Iris pigment epithelial cell (primary cell): ENCODE measurements around the gene CCP110.
"Not testable (repeated sequence)": the region's sequence is repeated elsewhere in the genome, so short reads cannot be mapped to it uniquely, and the experiment has no call there.

Experiments used
- DNase-seq: peaks from one replicate; pipeline ENCODE4 v3.0.0-alpha.2; 2011; ENCODE audit warnings: low read depth

CCP110 gene

DNA sequence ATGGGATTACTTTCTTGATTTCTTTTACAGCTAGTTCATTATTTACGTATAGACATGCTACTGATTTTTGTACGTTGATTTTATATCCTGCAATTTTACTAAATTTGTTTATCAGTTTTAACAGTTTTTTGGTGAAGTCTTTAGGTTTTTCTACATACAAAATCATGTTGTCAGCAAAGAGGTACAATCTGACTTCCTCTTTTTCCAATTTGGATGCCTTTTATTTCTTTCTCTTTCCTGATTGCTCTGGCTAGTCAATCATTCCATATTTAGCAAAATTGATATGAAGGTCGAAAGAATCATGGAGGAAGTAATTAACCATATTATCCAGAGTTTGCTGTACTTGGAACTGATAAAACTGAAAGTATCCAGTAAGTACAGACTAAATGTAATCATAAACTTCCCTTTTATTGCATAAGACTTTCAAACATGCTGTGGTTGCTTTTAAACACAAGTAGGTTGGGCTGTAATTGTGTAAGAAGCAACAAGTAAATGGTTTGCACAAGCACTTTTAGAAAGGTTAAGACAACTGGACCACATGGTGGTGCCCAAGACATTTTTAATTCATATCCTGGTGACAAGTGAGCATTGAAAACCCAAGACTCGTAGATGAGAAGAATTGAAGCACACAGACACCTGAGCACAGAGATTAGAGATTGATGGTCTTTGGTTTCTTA lies 10.2 kb upstream of the CCP110 start:
- DNase-seq = peak; percentile 71

DNA sequence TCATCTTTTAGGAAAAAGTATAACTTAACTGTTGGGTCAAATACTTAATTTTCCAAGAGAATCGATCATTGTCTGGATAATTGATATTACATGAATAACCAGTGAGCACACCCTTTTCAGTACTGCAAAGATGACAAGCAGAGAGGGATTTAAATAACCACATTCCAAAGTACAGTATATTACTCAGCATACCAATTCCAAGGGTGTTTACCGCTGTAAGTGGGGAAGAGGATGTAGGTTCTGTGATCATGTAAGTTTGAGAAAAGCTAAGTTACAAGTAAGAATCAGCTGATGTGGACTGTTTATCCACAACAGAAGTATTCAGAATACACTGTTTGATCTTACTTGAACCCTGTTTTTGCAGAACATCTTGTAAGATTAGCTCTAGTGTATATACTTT lies 8.0 kb upstream of the CCP110 start:
- DNase-seq = peak; percentile 72

DNA sequence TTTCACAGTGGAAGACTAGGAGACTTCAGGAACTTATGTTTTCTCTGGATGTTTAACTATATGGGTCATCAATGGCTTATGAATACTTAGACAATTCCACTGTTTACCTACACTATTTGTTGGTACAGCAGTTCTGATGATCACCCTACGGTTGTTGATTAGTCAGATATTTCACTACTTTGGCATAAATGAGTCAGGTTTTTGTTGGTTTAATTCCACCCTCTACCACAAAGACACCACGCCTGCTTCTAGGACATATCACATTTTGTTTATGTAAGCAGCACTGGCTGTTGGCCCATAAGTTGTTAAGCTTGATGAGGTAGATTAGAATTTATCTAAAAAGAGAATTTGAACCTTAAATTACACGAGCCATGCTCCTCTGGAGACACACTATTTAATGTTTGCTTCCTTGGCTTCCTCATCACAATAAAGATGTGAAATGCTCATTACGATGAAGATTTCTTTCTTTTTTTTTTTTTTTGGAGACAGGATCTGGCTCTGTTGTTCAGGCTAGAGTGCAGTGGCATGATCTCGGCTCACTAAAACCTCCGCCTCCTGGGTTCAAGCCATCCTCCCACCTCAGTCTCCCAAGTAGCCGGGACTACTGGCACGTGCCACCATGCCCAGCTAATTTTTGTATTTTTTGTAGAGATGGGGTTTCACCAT lies 6.2 kb upstream of the CCP110 start:
- DNase-seq = peak; percentile 85

DNA sequence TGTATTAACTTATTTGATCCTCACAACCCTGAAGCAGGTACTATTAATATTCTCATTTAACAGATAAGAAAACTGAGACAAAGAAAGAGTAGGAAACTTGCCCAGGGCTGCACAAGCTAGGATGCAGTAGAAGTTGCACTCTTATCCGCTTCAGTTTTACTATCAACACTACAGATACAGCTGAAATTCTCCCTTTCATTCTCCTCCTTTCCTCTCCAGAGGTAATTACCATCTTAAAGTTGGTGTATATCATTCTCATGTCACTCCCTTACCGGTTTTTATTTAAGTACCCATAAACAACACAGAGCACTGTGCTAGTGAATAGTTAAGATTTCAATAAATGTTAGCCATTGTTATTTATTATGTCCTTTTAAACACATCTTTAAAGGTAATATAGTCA lies 5.4 kb upstream of the CCP110 start:
- DNase-seq = no peak

DNA sequence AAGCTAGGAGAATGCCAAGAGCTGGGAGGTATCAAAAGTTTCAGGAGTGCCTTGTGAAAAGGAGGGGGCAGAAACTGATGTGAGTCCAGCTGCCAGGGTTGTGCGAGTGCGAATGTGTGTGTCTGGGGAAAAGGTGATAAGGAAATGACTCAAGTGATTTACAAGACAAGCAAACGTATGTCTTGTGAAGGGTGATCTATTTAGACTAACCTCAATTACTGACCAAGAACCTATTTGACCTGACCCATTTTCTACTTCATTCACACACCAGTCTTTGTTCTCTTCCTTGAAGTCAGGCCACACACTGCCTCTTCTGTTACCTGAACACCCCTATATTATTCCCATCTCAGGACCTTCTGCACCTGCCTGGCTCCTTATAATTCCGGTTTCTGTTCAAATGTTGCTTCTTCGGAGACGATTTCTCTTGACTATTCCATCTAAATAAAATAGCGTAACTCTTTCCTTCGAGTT lies 2.8 kb upstream of the CCP110 start:
- peak; percentile 57 for DNase-seq

GRCh38 chr16:19521471-19522396 lies 2.0 kb upstream of the CCP110 start, which contains the start of gene GDE1:
Gene GDE1 (minus strand): TSS chr16:19522098. CDS start chr16:19521964, 134 bp downstream.
- DNase-seq = peak; percentile 88

DNA sequence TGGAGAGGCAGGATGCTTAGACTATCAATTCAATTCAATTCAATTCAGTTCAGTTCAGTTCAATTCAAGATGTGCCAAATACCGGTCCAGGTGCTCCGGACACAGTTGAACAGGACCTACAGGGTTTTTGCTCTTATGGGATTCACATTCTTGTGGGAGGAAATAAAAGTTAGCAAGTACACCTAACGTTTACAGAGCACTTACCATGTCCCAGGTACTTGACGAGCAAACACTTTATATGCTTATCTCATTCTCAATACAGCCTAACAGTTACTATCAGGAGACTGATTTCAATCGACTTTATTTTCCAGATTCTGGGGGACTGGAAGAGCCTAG lies 1.4 kb upstream of the CCP110 start:
- no peak for DNase-seq

DNA sequence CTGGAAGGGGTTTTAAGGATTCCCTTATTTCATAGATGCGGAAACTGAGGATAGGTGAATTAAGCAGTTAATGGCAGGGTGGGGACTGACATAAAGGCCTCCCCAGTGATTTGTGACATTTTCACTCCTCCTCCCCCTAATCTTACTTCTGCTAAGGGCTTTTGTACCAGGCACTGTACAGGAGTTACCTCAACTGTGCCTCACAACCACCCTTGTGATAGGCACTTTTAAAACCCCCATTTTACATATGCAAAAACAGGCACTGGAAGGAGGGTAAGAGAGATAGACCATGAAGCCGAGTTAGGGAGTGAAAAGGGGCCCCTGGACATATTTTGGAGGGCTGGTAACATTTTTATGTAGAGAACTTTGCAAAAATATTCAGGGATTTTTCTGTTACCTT lies 982 bp upstream of the CCP110 start:
- no peak for DNase-seq

DNA sequence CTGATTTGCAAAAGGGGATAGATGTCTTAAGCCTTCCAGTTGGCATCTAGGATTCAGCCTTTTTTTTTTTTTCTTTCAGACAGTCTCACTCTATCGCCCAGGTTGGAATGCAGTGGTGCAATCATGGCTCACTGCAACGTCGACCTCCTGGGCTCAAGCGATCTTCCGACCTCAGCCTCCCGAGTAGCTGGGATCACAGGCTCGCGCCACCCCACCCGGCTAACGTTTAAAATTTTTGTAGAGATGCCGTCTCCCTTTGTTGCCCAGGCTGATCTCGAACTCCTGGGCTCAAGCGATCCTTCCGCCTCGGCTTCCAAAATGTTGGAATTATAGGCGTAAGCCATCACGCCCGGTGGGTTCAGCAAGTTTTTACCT lies 571 bp upstream of the CCP110 start:
- DNase-seq = no peak

DNA sequence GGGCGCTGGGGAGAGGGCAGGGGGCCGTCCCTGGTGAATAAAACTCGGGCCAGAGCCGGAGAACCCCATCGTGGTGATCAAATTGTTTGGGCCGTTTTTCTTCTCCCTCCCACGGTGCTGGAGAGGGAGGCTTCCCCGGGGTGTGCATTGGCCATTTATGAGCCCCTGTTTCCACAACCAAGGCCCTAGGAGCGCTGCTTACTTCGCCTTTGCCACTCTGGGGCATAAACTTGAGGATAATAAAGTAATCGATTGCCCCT lies 544 bp downstream of the CCP110 start:
- DNase-seq = peak; percentile 2

DNA sequence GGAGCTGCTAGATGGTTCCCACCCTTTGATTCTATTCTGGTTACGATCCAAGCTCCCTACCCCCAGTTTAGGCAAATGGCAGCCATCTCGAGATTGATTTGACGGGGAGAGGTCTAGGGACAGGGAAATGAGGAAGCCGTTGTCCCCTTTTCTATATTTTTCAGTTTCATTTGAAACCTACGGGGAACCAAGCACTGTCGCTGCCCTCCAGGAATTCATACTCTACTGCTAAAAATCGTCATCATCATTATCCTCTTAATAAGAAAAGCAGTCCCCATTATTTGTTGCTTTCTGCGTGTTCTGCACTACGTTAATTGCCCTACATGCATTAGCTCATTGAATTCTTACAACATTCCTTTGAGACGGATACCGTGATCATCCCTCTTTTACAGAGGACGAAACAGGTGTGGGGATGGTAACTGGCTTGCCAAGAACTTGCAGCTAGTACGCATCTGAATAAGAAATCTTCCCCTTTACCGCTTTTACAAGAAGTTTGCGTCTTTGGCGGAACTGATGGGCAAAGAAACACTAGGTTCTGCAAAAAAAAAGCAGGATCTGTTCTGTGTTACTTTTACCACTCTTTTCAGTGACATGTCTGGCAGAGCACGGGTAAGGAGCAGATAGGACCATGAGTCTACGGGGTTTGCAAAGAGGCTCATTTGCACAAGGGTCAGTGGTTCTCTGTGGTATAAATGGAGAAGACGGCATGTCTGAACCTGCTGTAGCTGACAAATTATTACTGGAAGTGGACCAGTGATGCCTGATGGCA lies 1.1 kb downstream of the CCP110 start:
- peak; percentile 14 for DNase-seq

DNA sequence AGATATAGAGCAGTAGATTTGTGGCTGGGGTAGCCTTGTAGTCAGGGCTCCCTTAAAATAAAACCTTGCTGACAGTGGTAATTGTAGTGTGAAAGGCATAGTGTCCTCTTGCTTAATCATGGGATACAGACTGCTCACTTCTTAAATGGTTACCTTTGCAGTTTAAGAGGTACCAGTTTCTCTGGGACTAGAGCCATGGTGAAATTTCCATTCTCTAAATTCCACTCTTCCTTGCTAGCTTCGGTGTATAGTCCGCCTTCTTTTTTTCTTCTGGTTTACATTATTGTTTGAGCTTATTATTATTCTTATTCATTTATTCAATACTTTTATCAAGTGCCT lies 1.6 kb downstream of the CCP110 start:
- DNase-seq = no peak

DNA sequence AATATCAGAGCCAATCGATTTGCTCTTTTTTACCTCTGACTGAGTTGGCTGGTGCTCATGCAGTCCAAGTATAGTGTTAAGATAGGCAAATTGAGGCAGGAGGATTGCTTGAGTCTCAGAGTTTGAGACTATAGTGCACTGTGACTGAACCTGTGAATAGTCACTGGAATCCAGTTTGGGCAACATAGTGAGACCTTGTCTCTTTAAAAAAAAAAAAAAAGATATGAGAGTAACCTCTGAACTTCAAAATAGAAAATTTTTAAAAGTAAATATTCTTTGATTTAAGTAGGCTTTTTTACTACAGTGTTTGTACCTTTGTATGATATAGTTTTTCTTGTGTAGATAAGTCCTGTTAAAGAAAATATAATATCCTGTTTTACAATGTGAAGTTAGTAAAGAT lies 3.4 kb downstream of the CCP110 start:
- DNase-seq = no peak

- no peak for DNase-seq
Measured at GRCh38 chr16:19528666-19529065, 4.9 kb downstream of the CCP110 start.

GRCh38 chr16:19532601-19533000 lies 8.9 kb downstream of the CCP110 start:
- DNase-seq = no peak

GRCh38 chr16:19540241-19540970 lies 16.7 kb downstream of the CCP110 start:
- DNase-seq = no peak

GRCh38 chr16:19542138-19542821 lies 18.5 kb downstream of the CCP110 start:
- DNase-seq = no peak

- DNase-seq = not testable (repeated sequence)
Measured at GRCh38 chr16:19543278-19543996, 19.7 kb downstream of the CCP110 start.

DNA sequence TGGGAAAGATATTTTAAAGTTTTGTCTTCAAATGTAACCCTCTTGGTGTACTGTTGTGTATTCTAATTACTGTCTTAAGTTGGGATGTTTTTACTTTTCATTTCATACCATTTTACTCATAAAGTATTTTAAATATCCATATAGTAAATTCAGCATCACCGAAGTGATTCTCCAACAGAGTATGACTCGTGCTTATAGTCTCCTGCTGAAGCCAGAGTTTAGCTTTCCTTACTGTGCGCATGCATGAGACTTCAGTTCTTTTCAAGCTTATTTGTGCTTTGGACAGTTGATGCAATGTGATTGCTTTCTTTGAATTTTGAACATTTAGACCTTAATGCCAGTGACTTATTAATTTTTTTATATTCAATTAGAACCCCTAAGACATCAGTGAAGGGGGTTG lies 24.4 kb downstream of the CCP110 start:
- peak; percentile 3 for DNase-seq

DNA sequence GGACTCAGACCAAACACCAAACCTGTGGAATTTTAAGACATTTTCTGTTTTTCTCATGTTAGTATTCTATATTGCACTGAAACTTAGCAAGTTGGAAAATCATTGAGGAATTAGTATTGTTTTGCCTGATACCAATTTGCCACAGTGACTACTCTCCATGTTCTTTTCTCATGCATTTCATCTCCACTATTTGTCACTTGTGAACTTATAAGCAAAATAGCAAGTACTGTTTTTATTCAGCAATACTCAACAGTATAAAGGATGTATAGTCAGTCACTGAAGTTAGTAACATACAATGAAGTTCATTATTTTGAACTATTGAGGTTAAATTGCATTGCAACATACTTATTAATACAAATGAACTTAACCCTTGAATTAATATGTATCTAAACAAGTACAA lies 25.9 kb downstream of the CCP110 start:
- DNase-seq = no peak
